SU-DHL-6 (cell line): ENCODE data around the gene TBC1D22A.

ENCODE experiments used
- H2AFZ ChIP-seq: fragments of 200-600 bp; sonication (generic); 2 replicates; pipeline ENCODE4 v1.6.1; 2014; ENCODE audit warnings: low read depth, mild to moderate bottlenecking, moderate library complexity, mixed read lengths, antibody characterized with exemption, low read length; ENCODE audit not compliant: severe bottlenecking
- H3F3A ChIP-seq: fragments of 200-600 bp; shearing (Covaris generic); 2 replicates; pipeline ENCODE4 v1.6.0; 2016; ENCODE audit warnings: antibody characterized with exemption, mild to moderate bottlenecking; ENCODE audit not compliant: insufficient read depth
- H3K27ac ChIP-seq: fragments of 200-600 bp; sonication (generic); 2 replicates; pipeline ENCODE4 v1.5.1; 2016; ENCODE audit warnings: low read depth, mild to moderate bottlenecking, low read length, moderate library complexity, mixed read lengths
- H3K27me3 ChIP-seq: fragments of 200-600 bp; sonication (generic), shearing (Covaris generic); 2 replicates; pipeline ENCODE4 v1.6.0; 2014; ENCODE audit warnings: mild to moderate bottlenecking, low read length
- H3K36me3 ChIP-seq: fragments of 200-600 bp; sonication (generic); 2 replicates; pipeline ENCODE4 v1.6.1; 2014; ENCODE audit warnings: mild to moderate bottlenecking, low read length, mixed read lengths
- H3K4me2 ChIP-seq: fragments of 300-600, 200-600 bp; shearing (Covaris generic), sonication (generic); 2 replicates; pipeline ENCODE4 v1.6.0; 2014; ENCODE audit warnings: low read length, low read depth, mild to moderate bottlenecking; ENCODE audit not compliant: poor library complexity, severe bottlenecking
- H3K4me3 ChIP-seq: fragments of 200-600 bp; sonication (generic); 2 replicates; pipeline ENCODE4 v1.5.1; 2014; ENCODE audit warnings: antibody characterized with exemption, low read length, mild to moderate bottlenecking, mixed read lengths; ENCODE audit not compliant: insufficient read depth, poor library complexity, severe bottlenecking
- H3K79me2 ChIP-seq: fragments of 200-600 bp; sonication (generic); 2 replicates; pipeline ENCODE4 v1.6.1; 2014; ENCODE audit warnings: mild to moderate bottlenecking, low read length, moderate library complexity; ENCODE audit not compliant: insufficient read depth
- H3K9ac ChIP-seq: fragments of 200-600 bp; sonication (generic); 2 replicates; pipeline ENCODE4 v1.7.0; 2014; ENCODE audit warnings: mild to moderate bottlenecking, low read length
- H3K9me2 ChIP-seq: fragments of 200-600 bp; sonication (generic); replicated peaks from 2 replicates; pipeline ENCODE4 v1.6.1; 2014; ENCODE audit warnings: low read length; ENCODE audit not compliant: insufficient read depth
- H3K9me3 ChIP-seq: fragments of 200-600 bp; sonication (generic); 2 replicates; pipeline ENCODE4 v1.6.1; 2014; ENCODE audit warnings: low read length, mixed read lengths; ENCODE audit not compliant: insufficient read depth
- H4K20me1 ChIP-seq: fragments of 200-600 bp; sonication (generic); 2 replicates; pipeline ENCODE4 v1.6.1; 2014; ENCODE audit warnings: low read depth, mild to moderate bottlenecking, antibody characterized with exemption, low read length, moderate library complexity, mixed read lengths
- CTCF ChIP-seq: fragments of 200-600 bp; sonication (generic); IDR thresholded peaks from one replicate; pipeline ENCODE4 v1.5.1; 2017; ENCODE audit warnings: antibody characterized with exemption, mild to moderate bottlenecking, low read length, moderate library complexity; ENCODE audit not compliant: insufficient read depth, poor library complexity, severe bottlenecking
- EZH2phosphoT487 ChIP-seq: fragments of 200-600 bp; sonication (generic), shearing (Covaris generic); conservative IDR thresholded peaks from 2 replicates; pipeline ENCODE4 v1.6.1; 2018; ENCODE audit warnings: mild to moderate bottlenecking, antibody characterized with exemption, low read length, moderate library complexity, mixed read lengths

Gene TBC1D22A

DNA sequence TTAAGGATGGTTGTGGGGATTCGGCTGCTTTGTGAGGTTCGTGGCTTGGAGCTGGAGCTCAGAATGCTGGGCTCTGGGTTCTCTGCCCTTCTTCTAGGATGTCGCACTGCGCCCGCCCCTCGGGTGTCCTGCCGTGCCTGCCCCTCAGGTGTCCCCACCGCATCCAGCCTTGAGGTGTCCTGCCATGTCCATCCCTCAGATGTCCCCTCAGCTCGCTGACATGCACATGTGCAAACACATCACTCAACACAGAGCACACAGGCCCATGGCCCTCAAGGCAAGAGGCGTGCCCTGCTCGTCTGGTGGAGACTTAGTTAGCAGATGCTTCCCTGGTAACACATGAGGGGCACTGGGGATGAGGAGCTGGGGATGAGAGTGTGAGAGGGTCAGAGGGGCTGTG lies 359.3 kb downstream of the TBC1D22A start:
- Histone ChIP-seq H3K27me3 (no peaks in the 10 kb centered on the region), H2AFZ (no peak overlapping the region), H3K9me3 (no peaks in the 10 kb centered on the region), H4K20me1 (no peaks in the 10 kb centered on the region), H3F3A (no peaks in the 10 kb centered on the region), H3K9ac (no peak overlapping the region), H3K79me2 (no peaks in the 10 kb centered on the region), H3K4me3 (no peak overlapping the region), H3K36me3 (no peaks in the 10 kb centered on the region), H3K27ac (no peak overlapping the region), H3K4me2 (no peak overlapping the region), H3K9me2 (no peaks in the 10 kb centered on the region)
- no peak for TF ChIP-seq CTCF
- no peak for TF ChIP-seq EZH2phosphoT487

- Histone ChIP-seq H4K20me1 (no peaks in the 10 kb centered on the region), H3K79me2 (no peaks in the 10 kb centered on the region), H3K27me3 (no peaks in the 10 kb centered on the region), H2AFZ (no peak overlapping the region), H3K4me3 (no peak overlapping the region), H3K27ac (no peak overlapping the region), H3K9me3 (no peaks in the 10 kb centered on the region), H3K4me2 (no peak overlapping the region), H3F3A (no peaks in the 10 kb centered on the region), H3K9ac (no peak overlapping the region), H3K9me2 (no peaks in the 10 kb centered on the region), H3K36me3 (no peaks in the 10 kb centered on the region)
- TF ChIP-seq EZH2phosphoT487: no peak
- no peak for TF ChIP-seq CTCF
These were observed 360.1 kb downstream of the TBC1D22A start for GRCh38 chr22:47122441-47123000.

DNA sequence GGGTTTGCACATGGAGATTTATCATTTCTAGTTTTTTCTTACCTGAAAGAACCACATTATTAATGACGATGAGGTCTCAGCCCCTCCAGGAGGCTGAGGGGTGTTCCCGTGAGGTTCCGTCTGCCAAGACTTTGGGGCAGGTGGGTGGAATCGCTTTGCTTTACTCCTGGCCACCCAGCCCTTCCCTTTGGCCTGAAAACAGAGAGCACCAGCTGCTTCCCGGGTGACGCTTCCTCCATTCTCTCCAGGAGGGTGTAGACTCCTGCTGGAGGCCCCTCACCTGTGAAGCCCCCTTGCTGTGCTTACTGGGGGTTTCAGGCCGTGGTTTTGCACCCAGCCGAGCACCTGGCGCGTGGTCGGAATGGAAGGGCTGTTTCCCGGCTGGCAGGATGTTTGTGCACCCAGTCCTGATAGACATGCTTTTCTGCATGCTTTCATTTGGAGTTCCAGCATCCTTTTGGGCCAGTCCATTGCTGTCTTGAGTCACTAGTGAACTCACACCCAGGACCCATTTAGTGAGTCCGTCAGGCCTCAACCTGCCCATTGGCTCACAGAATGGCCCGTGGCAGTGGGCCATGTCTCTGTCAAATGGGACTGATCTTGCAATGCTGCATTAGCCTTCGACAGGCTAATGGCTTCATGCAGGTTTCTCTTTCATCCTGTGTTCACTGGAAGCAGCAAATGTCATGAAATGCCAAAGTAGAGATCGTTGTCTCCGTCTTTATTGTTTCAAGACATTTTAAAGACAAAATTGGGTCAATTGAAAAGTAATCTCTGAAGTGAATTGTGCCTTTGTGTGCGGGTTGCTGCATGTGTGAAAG lies 360.8 kb downstream of the TBC1D22A start:
- Histone ChIP-seq H3K9me2 (no peaks in the 10 kb centered on the region), H3K4me3 (no peak overlapping the region), H3K9ac (no peak overlapping the region), H3K79me2 (no peaks in the 10 kb centered on the region), H2AFZ (no peak overlapping the region), H3K36me3 (no peaks in the 10 kb centered on the region), H3K4me2 (no peak overlapping the region), H3K27me3 (no peaks in the 10 kb centered on the region), H3K9me3 (no peaks in the 10 kb centered on the region), H4K20me1 (no peaks in the 10 kb centered on the region), H3F3A (no peaks in the 10 kb centered on the region), H3K27ac (no peak overlapping the region)
- no peak for TF ChIP-seq EZH2phosphoT487
- no peak for TF ChIP-seq CTCF
